ENCODE measurements around the gene HIGD2A. TPM values are rescaled to one million over a fixed set of nuclear protein-coding genes. Genes with fewer than 3 reads are reported as not detected.
A peak's percentile ranks its signal among the peaks of the same experiment; 100 is the strongest.

HIGD2A gene, protein sequence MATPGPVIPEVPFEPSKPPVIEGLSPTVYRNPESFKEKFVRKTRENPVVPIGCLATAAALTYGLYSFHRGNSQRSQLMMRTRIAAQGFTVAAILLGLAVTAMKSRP
- total RNA-seq = 100 to 1,000 TPM; 143 to 150 TPM

DNA sequence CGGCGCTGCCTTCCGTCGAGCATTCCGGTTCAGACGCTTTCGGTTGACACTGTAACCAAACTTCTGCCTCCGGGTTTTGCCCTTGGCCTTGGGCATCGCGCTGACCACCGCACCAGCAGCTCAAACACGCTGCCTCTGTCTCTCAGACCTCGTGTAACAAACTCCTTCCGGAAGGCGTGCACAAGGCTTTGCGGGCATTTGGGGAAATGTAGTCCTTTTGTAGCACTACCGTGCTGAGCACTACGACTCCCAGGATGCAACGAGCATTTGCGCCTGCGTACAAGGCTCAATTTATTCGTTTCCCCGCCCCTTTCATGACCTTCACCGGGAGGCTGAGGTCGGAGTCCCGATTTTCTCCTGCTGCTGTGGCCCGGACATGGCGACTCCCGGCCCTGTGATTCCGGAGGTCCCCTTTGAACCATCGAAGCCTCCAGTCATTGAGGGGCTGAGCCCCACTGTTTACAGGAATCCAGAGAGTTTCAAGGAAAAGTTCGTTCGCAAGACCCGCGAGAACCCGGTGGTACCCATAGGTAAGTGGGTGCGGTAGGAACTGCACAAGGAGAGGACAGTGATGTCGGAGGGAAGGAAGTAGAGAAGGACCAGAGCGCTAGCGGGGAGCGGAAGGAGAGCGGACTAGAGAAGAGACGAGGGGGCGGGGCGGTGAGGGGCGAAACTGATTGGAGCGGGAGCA, at the start of gene HIGD2A, which contains the start of gene NOP16:
HIGD2A (plus strand) TSS at position 308 of the 691 bp plus-strand sequence; CDS start at position 377, 69 bp downstream.
NOP16 (minus strand) TSS at position 155 of the 691 bp plus-strand sequence; CDS start at position 96, 59 bp downstream.
- peak; percentile 100 for DNase-seq
- no peaks in the 10 kb centered on the region for H3K27me3 Mint-ChIP-seq
- H3K27ac Mint-ChIP-seq = peak within 1 kb of the TSS; percentile 98
- peak within 1 kb of the TSS; percentile 95 for H3K4me3 Mint-ChIP-seq
- ChIA-PET POLR2A (no interaction called here), CTCF (no interaction called here)
- H3K4me1 Mint-ChIP-seq = peaks cover 39% of the 10 kb centered on the region
- H3K9me3 Mint-ChIP-seq = no peaks in the 10 kb centered on the region
- peaks cover 52% of the 10 kb centered on the region for H3K36me3 Mint-ChIP-seq (ENCODE audit: low read depth)

DNA sequence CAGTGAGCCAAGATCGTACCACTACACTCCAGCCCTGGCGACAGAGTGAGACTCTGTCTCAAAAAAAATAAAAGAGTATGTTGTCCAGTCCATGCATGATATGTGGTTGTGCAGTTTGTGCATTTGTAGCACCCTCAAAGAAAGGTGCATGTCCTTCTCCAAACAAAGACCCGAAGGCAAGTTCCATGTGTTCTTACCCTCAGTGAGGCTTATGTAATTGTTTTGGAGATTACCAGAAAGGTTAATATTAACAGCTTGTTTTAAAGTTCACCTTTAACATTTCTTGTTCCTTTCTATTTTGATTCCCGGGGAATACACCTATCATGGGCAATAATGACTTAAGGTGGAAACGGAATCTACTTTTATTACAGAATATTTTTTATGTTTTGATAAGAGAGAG, 49.2 kb upstream of the HIGD2A start:
- peaks cover 3% of the 10 kb centered on the region for H3K9me3 Mint-ChIP-seq
- ChIA-PET POLR2A (no interaction called here), CTCF (interaction anchor here (0.7 to 1.4 kb wide), 3 partner anchors 10 to 15 kb away, joined by 4 to 6 read pairs (median 5); no protein-coding TSS in a partner anchor)
- no peaks in the 10 kb centered on the region for H3K27me3 Mint-ChIP-seq
- no peaks in the 10 kb centered on the region for H3K4me1 Mint-ChIP-seq
- no peak overlapping the region for H3K4me3 Mint-ChIP-seq
- no peak for DNase-seq
- H3K27ac Mint-ChIP-seq = no peak overlapping the region
- peaks cover 30% of the 10 kb centered on the region for H3K36me3 Mint-ChIP-seq (ENCODE audit: low read depth)

DNA sequence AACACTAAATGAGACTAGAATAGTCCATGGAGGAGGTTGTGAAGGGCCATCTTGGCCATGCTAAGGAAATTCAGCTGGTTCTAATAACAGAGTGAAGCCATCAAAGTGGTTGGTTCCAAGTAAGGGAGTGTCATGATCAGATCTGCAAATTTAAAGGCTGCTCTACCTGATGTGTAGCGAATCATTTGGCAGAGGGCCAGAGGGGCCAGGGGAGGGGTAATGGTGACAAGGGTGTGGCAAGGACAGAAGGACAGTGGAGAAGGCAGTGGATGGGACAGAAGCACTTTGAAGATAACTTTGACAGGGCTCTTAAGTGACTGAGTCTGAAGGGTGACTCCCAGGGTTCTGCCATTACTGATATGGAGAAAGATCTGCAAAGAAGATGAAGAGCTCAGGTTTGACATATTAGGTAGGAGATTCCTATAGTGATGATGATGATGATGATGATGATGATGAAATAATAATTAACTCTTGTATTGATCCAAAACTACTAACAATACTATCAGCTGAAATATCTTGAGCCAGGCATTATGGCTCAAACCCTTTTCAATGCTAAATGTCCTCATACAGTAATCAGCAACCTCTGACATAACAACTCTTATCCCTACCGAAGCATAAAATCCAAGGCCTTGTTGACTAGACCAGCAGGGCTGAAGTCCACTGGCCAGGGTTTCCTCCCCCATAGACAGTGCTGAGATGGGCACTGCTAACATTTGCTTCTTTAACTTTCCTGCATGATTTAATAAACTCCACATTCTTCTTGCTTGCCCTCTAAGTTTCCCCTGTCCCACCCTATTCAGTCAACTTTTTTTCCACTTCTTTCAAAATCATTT, 47.0 kb upstream of the HIGD2A start:
- POLR2A ChIA-PET = no interaction called here
- Mint-ChIP-seq H3K9me3 (no peaks in the 10 kb centered on the region), H3K4me1 (no peaks in the 10 kb centered on the region), H3K27ac (no peak overlapping the region), H3K27me3 (no peaks in the 10 kb centered on the region), H3K36me3 (ENCODE audit: low read depth) (peaks cover 32% of the 10 kb centered on the region), H3K4me3 (no peak overlapping the region)
- no peak for DNase-seq
- CTCF ChIA-PET = interaction anchor here (1.1 kb wide), 1 partner anchor 12 kb away, joined by 3 read pairs; no protein-coding TSS in a partner anchor

DNA sequence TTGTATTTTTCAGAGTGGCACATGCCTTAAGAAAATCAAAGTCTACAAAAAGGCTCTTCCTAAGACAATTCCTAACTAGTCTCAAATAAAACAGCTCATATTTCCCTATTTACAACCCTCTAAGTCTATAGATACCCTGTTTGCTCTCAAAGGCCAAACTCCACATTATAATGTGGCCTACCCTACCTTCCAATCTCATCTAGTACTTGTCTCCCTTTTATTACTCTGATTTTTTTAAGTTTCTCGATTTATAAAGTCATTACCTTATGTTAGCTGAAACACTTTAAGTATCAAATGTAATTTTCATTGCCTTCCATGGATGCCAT, 46.4 kb upstream of the HIGD2A start:
- no peak for DNase-seq
- H3K27me3 Mint-ChIP-seq = no peaks in the 10 kb centered on the region
- CTCF ChIA-PET = interaction anchor here (1.1 kb wide), 1 partner anchor 12 kb away, joined by 3 read pairs; no protein-coding TSS in a partner anchor
- no peak overlapping the region for H3K27ac Mint-ChIP-seq
- POLR2A ChIA-PET = no interaction called here
- no peak overlapping the region for H3K4me3 Mint-ChIP-seq
- H3K36me3 Mint-ChIP-seq (ENCODE audit: low read depth) = peaks cover 31% of the 10 kb centered on the region
- no peaks in the 10 kb centered on the region for H3K4me1 Mint-ChIP-seq
- H3K9me3 Mint-ChIP-seq = no peaks in the 10 kb centered on the region

DNA sequence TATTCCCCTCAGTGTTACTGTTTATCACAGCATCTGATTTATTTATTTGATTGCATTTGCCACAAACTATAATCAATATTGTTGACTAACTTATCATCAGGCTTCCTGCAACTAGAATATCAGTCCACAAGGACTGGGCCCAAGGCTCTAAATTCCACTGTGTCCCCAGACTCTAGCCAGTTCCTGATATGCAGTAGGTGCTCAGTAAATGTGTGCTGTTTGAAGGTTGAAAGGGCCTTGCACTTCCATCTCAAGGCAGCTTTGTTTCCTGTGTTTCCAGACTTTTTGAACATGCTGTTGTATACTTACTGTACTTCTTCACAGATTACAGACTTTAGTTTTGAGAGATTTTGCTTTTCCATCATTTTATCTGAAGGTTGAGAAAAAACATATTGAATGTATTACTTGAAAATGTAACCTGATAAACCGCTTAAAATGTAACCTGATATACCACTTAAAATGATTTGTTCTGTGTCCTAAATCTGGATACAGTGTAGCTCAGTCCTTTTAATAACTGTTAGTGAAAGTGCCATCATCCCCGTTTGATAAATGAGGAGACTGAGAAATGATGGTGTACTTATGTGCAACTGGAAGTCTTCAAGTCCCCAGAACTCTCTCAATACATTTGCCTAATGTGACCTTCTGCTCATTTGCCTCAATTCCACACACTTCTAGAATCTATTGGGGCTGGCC, 45.6 kb upstream of the HIGD2A start:
- Mint-ChIP-seq H3K36me3 (ENCODE audit: low read depth) (peaks cover 31% of the 10 kb centered on the region), H3K27me3 (no peaks in the 10 kb centered on the region), H3K4me1 (no peaks in the 10 kb centered on the region), H3K27ac (no peak overlapping the region), H3K9me3 (no peaks in the 10 kb centered on the region), H3K4me3 (no peak overlapping the region)
- no peak for DNase-seq
- CTCF ChIA-PET = no interaction called here
- POLR2A ChIA-PET = no interaction called here

DNA sequence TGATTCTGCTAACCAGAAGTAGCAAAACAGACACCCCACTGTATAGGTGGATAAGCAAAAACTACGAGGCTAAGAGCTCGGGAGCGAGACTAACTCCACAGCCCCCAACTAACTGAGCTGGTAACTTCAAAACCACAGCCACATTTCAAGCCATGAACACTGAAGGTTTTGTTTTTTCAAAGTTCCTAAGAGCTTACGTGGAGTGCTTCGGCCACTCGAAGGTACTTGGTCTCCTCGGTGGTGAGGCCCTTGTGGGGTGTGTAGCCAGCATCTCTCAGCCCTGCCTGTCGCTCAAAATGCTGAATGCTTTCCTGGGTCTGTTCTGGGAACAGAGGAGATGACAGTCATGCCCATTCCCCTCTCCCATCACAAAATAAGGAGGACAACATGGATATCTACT, 38.1 kb upstream of the HIGD2A start:
- H3K9me3 Mint-ChIP-seq = no peaks in the 10 kb centered on the region
- no peaks in the 10 kb centered on the region for H3K27me3 Mint-ChIP-seq
- no peak for DNase-seq
- peaks cover 69% of the 10 kb centered on the region for H3K36me3 Mint-ChIP-seq (ENCODE audit: low read depth)
- CTCF ChIA-PET = interaction anchor here (0.8 kb wide), 1 partner anchor 8 kb away, joined by 4 read pairs; no protein-coding TSS in a partner anchor
- no peak overlapping the region for H3K27ac Mint-ChIP-seq
- peaks cover 5% of the 10 kb centered on the region for H3K4me1 Mint-ChIP-seq
- POLR2A ChIA-PET = no interaction called here
- H3K4me3 Mint-ChIP-seq = no peak overlapping the region

DNA sequence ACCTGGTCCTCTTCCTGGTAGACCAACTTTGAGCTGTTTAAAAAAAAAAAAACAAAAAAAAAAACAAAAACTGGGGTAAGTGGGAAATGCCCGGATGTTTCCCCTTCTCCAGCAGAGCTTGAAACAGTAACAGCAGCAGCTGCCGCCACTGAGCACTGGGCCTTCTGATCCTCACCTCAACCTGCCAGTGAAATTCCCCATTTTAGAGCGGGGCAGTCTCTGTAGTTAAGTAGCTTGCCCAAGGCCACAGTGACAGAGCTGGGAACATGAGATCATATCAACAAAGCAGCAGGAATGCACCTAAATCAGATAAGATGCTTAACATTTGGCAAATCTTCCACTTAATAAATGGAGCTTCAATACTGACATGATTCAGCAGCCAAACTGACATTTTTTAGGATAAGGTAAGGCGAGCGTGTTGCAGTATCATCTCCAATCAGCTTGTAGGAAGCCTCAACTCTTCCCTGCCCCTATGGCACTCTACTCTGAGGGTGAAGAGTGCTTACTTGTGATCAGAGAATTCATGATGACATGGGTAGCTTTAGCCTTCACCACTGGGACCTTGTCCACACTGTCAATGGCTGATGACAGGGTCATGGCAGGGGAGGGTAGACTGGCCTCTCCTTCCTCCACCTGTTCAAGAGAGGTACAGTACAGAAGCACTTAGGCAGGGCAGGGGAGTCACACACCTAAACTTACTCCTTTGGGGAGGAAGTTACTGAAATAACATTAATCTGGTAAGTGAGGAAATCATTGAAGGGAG, 36.3 kb upstream of the HIGD2A start:
- H3K4me3 Mint-ChIP-seq = no peak overlapping the region
- H3K9me3 Mint-ChIP-seq = no peaks in the 10 kb centered on the region
- DNase-seq = no peak
- peak overlapping the region; percentile 15 for H3K27ac Mint-ChIP-seq
- ChIA-PET CTCF (interaction anchor here (0.6 kb wide), 2 partner anchors 23 to 80 kb away, joined by 3 to 4 read pairs; no protein-coding TSS in a partner anchor), POLR2A (interaction anchor here (0.7 kb wide), 1 partner anchor 353 kb away, joined by 3 read pairs; no protein-coding TSS in a partner anchor)
- peaks cover 70% of the 10 kb centered on the region for H3K36me3 Mint-ChIP-seq (ENCODE audit: low read depth)
- H3K4me1 Mint-ChIP-seq = peaks cover 10% of the 10 kb centered on the region
- H3K27me3 Mint-ChIP-seq = no peaks in the 10 kb centered on the region

DNA sequence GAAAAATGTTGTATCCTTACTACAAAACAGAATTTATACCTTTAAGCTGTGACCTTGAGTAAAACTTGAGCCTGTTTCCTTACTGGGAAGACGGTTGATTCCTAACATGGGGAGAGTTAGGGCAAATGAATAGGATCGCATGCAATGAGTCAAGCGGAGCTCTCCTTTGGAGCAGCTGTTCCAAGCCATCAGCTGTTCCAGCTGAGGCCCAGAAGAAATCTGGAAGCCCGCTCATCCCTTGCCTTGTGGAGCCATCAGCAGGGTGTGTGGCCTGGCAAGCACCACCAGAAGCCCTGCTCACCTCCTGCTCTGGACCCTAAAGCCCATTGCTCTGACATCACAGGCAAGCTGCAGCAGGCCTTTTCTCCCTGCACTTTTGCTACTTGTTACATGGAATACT, 35.0 kb upstream of the HIGD2A start:
- no peak for DNase-seq
- Mint-ChIP-seq H3K9me3 (no peaks in the 10 kb centered on the region), H3K27me3 (no peaks in the 10 kb centered on the region), H3K36me3 (ENCODE audit: low read depth) (peaks cover 70% of the 10 kb centered on the region), H3K27ac (no peak overlapping the region), H3K4me1 (peaks cover 19% of the 10 kb centered on the region), H3K4me3 (no peak overlapping the region)
- ChIA-PET POLR2A (no interaction called here), CTCF (interaction anchor here (1.0 to 1.5 kb wide), 3 partner anchors 9 to 50 kb away, joined by 3 to 4 read pairs (median 3); no protein-coding TSS in a partner anchor)

DNA sequence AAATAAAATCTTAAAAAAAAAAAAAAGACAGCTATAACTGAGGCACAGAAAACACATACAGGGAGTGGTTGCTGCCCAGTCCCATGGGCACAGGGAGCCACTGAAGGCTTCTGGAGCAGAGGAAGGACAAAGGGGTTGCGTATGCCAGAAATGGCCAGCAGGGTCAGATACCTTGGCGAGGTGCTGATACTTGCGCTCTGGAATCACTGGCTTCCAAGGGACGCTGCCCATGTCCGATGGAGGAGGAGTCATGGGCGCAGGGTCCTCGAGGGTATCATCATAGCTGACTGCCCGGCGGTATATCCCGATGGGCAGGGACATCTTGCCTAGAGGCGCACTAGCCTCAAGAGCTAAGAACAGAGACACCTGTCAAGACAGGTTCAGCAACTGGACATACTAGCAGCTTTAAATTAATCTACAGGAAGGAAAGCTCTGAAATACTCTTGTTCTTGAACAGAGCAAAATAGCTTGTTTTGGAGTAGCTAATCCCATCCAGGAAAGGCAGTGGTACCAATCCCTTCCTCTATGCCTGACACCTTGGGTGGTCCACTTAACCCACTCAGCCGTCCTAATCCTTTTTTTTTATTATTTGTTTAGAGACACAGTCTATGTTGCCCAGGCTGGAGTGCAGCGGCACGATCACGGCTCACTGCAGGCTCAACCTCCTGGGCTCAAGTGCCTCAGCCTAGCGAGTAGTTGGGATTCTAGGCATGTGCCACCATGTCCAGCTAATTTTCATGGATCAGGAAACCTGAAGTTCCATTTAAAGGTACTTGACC, 33.0 kb upstream of the HIGD2A start:
- Mint-ChIP-seq H3K27me3 (no peaks in the 10 kb centered on the region), H3K4me1 (peaks cover 25% of the 10 kb centered on the region), H3K9me3 (no peaks in the 10 kb centered on the region), H3K4me3 (no peak overlapping the region), H3K36me3 (ENCODE audit: low read depth) (peaks cover 59% of the 10 kb centered on the region), H3K27ac (no peak overlapping the region)
- DNase-seq = no peak
- ChIA-PET POLR2A (interaction anchor here (0.6 kb wide), 1 partner anchor 748 kb away, joined by 3 read pairs; no protein-coding TSS in a partner anchor), CTCF (interaction anchor here (0.6 to 1.5 kb wide), 4 partner anchors 9 to 160 kb away, joined by 3 to 7 read pairs (median 4); no protein-coding TSS in a partner anchor)

DNA sequence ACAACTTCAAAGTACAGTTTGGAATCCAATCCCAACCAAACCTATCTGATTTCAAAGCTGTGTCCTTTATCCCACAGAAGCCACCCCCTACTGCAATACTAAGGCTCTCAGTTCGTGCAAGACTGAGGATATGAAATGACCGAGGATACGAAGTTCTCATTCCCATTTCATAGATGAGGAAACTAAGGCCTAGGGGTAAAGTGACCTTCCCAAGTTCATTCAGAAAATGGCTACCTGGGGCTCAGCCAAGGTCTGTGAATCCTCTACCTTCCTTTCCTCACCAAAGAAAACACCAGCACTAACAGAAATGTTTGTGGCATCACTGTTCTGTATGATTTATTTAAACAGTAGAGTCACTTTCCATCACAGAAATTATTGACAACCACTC, 32.4 kb upstream of the HIGD2A start:
- Mint-ChIP-seq H3K27me3 (no peaks in the 10 kb centered on the region), H3K27ac (no peak overlapping the region), H3K36me3 (ENCODE audit: low read depth) (peaks cover 56% of the 10 kb centered on the region), H3K9me3 (no peaks in the 10 kb centered on the region), H3K4me3 (no peak overlapping the region), H3K4me1 (peaks cover 25% of the 10 kb centered on the region)
- no peak for DNase-seq
- ChIA-PET POLR2A (no interaction called here), CTCF (interaction anchor here (0.6 to 1.5 kb wide), 2 partner anchors 22 to 160 kb away, joined by 3 to 7 read pairs; no protein-coding TSS in a partner anchor)

DNA sequence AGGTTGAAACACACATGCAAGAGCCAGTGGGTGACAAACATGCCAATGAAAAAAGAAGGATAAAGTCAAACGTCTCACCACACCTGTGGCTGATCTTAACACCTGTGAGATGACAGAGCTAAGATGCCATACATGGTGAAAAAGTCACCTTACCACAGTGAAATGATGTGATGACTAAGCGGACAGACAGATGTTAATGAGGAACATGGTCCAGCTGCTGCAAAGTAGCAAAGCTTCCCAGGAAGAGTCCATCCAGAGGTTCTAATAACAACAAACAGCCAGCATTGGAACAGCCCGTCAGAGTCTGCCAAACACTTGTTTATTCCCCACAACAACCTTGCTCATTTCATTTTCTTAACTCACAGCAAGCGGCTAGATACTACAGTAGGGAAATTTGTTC, 28.9 kb upstream of the HIGD2A start:
- no peaks in the 10 kb centered on the region for H3K9me3 Mint-ChIP-seq
- POLR2A ChIA-PET = no interaction called here
- H3K27ac Mint-ChIP-seq = peak overlapping the region; percentile 15
- CTCF ChIA-PET = interaction anchor here (0.8 to 1.0 kb wide), 2 partner anchors 32 to 42 kb away, joined by 3 to 4 read pairs; no protein-coding TSS in a partner anchor
- peaks cover 34% of the 10 kb centered on the region for H3K36me3 Mint-ChIP-seq (ENCODE audit: low read depth)
- peaks cover 37% of the 10 kb centered on the region for H3K4me1 Mint-ChIP-seq
- DNase-seq = no peak
- peak overlapping the region; percentile 64 for H3K4me3 Mint-ChIP-seq
- H3K27me3 Mint-ChIP-seq = no peaks in the 10 kb centered on the region

Data from activated CD4-positive, alpha-beta T cell treated with anti-CD3 and anti-CD28 coated beads, Interleukin-2, amount 10 ng/mL, durations not matched to agents 7 days and 5 days (primary cell).